ENCODE measurements around the gene RAB11FIP3. TPM values are rescaled to one million over a fixed set of nuclear protein-coding genes. Genes with fewer than 3 reads are reported as not detected.
"Not testable (repeated sequence)": the region's sequence is repeated elsewhere in the genome, so short reads cannot be mapped to it uniquely, and the experiment has no call there.

RAB11FIP3 gene
- total RNA-seq, 1 donor from 2014 or later, result 11.8 TPM

DNA sequence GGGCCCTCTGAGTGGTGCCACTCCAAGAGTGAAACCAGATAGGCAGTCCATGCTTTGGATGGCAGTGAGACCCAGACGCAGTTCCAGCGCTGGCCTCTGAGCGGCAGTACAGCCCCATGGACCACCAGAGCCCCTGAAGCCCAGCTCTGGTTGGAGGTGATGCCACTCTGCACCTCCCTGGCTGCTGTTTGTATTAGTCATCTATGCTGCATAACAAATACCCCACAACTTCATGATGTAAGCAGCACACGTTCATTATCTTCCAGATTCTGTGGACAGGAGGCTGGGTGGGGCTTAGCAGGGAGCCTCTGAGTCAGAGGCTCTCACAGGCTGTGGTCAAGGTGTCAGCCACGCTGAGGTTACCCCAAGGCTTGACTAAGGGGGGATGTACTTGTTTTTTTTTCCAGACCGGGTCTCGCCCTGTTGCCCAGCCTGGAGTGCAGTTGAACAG is 33.5 kb upstream of the RAB11FIP3 start:
- DNase-seq (ENCODE audit: low spot score), result no peak

DNA sequence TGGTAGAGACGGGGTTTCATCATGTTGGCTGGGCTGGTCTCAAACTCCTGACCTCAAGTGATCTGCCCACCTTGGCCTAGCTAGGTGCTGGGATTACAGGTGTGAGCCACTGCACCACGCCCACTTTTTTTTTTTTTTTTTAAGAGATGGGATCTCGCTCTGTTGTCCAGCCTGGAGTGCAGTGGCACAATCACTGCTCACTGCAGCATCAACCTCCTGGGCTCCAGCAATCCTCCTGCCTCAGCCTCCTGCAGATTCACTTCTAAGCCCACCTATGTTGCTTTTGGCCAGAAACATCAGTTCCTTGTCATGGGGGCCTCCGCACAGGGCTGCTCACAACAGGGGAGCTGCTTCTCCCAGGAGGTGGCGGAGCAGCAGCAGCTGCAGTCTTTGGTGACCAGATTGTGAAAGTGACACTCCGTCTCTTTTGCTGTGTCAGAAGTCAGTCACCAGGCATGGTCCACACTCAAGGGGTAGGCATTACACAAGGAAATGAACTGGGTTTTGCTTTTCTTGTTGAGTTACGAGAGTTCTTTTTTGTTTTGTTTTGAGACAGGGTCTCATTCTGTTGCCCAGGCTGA is 32.9 kb upstream of the RAB11FIP3 start:
- no peak for DNase-seq (ENCODE audit: low spot score)

DNA sequence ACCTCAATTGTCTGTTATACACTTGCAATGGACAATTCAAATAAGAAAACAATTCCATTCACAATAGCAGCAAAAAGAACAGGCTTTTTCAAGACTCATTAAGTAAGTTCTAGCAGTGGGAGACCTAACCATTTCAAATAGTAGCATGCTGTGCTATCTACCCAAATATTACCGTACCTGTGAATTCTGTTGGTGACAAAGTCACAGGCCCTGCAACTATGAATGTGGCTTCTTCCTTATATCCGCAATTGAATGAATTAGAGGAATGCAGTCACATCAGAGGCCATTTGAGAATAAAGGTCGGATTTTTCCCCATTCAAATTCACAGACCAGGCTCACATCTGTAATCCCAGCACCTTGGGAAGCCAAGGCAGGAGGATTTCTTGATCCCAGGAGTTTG is 29.2 kb upstream of the RAB11FIP3 start:
- no peak for DNase-seq (ENCODE audit: low spot score)

DNA sequence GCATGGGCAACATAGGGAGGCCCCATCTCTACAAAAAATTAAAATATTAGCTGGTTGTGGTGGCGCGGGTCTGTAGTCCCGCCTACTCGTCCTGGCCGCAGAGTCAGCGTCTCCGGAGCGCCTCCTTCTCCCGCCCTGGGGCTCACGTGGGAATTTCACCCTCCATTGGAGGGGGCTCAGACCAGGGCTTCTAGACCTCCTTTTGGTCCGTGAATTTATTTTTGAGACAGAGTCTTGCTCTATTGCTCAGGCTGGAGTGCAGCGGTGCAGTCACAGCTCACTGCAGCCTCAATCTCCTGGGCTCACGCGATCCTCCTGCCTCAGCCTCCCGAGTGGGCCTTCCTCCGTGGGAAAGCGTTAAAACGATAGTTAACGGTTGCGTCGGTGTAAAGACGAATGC is 28.8 kb upstream of the RAB11FIP3 start:
- DNase-seq (ENCODE audit: low spot score), result peak; percentile 78

DNA sequence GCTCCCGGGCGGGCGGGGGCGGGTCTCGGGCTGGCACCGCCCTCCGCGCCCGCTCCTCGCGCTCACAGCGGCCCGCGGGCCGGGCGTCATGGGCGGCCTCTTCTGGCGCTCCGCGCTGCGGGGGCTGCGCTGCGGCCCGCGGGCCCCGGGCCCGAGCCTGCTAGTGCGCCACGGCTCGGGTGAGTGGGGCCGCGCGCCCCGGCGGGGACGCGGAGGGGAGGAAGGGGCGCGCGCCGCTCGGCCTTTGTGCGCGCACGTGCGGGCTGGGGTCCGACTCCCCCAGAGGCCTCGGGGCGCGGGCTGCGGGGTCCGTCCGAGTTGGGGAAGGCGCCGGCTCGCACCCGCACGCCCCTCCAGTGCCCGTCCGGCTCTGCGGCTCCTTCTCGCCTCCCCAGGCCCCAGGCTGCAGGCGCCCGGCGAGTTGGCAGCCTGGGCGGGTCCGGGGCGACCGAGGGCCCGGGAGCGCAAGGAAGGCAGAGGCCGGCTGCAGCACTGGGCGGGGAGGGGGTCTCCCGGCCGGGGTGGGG is 28.3 kb upstream of the RAB11FIP3 start, which contains the start of gene NME4:
Gene NME4, plus strand, starts transcription at position 65 of the 527 bp plus-strand sequence. Its CDS starts 24 bp downstream, at position 89.
- peak; percentile 35 for DNase-seq (ENCODE audit: low spot score)

DNA sequence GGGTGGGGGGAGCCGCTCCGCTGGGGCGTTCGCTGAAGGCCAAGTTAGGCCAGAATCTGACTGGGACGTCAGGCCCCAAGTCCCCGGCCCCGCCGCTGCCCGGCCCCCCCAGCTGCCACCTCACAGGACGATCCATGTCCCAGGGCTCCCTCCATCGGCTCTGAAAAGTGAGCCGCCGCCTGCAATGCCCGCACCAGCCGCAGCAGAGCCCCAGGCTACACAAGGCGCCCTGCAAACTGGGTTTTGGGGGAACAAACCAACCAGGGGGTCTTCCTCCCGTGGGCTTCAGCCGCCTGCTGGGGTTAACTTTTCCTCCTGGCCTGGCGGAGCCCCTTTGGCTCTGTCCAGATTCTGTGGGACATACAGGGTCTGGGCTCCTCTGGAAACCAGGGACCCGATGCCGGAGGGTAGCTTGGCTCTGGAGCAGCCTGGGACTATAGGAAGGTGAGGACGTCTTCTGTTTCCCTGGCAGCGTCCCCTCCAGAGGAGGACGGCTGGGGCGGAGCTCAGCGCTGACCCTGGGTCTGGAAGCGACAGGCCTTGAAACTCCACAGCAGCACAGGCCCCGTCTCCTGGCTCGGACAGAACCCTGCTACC is 27.6 kb upstream of the RAB11FIP3 start:
- DNase-seq (ENCODE audit: low spot score), result peak; percentile 79

DNA sequence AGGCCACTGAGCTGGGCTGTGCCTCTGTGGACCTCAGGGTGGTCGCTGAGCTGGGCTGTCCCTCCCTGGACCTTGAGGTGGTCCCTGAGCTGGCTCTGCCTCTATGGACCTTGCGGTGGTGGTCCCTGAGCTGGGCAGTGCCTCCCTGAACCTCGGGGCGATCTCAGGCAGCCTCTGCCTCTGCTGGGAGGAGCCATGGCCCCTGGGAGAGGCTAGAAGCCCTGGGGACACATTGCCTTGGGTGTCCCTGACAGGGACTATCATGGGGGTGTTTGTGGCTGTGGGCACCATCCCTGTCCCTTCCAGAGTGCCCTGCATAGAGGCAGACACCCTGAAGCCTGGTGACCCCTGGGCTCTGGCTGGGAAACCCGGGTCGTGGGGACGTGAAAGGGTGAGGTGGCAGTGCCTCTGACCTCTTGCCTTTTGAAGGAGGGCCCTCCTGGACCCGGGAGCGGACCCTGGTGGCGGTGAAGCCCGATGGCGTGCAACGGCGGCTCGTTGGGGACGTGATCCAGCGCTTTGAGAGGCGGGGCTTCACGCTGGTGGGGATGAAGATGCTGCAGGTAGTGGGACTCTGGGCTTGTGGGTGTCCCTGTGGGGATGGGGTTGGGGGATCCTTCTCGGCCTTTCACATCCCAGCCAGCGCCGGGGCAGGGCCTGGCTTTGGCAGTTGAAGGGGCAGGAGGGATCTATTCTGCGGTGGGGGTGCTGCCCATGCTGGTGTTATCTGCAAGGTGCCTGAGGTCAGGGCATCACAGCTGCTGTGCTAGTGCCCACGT is 26.7 kb upstream of the RAB11FIP3 start:
- no peak for DNase-seq (ENCODE audit: low spot score)

DNA sequence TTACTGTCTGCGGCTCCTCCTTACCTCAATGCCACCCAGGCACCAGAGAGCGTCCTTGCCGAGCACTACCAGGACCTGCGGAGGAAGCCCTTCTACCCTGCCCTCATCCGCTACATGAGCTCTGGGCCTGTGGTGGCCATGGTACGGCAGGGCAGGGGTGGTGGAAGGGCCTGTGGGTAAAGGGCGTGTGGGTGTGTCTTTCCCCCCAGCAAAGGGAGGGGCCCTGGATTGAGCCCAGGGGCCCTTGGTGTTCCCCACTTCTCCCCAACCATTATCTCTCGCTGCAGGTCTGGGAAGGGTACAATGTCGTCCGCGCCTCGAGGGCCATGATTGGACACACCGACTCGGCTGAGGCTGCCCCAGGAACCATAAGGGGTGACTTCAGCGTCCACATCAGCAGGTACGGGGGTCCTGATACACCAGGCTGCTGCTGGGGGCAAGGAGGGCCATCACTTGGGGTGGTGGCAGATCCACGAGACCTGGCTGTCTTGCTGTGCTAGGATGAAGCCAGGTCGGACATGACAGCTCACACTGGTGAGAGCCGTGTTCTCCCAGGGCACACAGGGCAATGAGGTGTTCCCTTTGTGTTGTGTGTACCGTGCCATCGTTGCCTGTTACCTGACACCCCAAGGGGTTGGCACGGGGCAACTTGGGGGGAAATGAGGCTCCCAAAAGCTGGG is 26.0 kb upstream of the RAB11FIP3 start:
- DNase-seq (ENCODE audit: low spot score), result no peak

DNA sequence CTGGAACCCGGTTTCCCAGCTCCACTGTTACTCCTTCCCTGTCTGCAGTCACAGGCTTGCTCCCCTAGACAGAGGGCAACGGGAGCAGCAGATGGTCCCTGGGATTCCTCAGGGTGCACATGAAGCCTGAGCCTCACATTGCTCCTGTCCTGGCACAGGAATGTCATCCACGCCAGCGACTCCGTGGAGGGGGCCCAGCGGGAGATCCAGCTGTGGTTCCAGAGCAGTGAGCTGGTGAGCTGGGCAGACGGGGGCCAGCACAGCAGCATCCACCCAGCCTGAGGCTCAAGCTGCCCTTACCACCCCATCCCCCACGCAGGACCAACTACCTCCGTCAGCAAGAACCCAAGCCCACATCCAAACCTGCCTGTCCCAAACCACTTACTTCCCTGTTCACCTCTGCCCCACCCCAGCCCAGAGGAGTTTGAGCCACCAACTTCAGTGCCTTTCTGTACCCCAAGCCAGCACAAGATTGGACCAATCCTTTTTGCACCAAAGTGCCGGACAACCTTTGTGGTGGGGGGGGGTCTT is 25.3 kb upstream of the RAB11FIP3 start:
- no peak for DNase-seq (ENCODE audit: low spot score)

DNA sequence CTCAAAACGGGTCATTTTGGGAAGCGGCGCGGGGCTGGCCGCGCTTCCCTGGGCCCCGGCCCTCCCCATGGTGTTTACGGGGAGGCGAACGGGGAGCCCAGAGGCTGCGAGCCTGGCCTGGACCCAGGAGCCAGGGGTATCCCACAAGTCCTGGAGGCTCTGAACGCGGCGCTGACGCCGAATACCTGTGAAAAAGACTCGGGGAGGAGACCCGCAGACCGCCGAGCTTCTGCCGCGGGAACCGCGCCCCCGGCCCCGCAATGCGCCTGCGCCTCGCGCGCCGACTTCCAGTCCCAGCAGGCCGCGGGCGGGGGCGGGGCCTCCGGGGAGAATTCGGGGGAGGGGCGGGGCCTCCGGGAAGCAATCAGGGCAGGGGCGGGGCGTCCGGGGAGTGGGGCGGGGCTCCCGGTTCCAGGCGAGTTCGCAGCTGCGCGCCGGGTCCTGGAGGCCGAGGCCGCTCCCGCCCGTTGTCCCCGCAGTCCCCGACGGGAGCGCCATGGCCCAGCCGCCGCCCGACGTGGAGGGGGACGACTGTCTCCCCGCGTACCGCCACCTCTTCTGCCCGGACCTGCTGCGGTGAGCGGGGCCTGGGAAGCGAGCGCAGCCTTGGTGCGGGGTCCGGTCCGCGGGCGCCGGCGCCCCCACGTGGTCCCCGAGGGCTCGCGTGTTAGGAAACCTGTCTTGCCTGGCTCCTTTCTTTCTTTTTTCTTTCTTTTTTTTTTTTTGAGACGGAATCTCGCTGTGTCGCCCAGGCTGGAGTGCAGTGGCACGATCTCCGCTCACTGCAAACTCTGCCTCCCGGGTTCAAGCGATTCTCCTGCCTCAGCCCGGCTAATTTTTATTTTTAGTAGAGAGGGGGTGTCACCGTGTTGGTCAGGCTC is 23.7 kb upstream of the RAB11FIP3 start, which contains the start of gene DECR2:
Gene DECR2, plus strand, starts transcription at position 418 of the 881 bp plus-strand sequence. Its CDS starts 79 bp downstream, at position 497.
- peak; percentile 95 for DNase-seq (ENCODE audit: low spot score)

DNA sequence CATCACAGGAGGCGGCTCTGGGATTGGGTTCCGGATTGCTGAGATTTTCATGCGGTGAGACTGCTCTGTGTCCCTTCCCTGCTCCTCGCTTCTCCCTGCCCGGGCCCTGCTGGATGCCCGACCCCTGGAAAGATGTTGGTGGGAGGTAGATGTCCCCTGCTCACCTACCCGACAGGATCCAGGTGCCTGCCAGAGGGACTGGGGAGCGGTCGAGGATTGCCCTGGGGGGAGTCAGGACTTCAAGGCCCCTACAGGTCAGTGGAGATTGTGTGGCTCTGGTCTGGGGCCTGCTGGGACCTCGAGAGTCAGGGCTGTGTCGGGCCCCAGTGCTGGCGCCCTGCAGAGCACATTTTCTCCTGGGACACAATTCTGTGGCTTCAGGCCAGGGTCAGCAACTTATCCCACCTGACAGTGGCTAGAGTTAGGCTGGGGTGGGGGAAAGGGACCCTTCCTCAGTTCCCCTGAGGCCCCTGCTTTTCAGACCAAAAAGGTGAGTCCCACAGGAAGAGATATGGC is 20.4 kb upstream of the RAB11FIP3 start:
- no peak for DNase-seq (ENCODE audit: low spot score)

DNA sequence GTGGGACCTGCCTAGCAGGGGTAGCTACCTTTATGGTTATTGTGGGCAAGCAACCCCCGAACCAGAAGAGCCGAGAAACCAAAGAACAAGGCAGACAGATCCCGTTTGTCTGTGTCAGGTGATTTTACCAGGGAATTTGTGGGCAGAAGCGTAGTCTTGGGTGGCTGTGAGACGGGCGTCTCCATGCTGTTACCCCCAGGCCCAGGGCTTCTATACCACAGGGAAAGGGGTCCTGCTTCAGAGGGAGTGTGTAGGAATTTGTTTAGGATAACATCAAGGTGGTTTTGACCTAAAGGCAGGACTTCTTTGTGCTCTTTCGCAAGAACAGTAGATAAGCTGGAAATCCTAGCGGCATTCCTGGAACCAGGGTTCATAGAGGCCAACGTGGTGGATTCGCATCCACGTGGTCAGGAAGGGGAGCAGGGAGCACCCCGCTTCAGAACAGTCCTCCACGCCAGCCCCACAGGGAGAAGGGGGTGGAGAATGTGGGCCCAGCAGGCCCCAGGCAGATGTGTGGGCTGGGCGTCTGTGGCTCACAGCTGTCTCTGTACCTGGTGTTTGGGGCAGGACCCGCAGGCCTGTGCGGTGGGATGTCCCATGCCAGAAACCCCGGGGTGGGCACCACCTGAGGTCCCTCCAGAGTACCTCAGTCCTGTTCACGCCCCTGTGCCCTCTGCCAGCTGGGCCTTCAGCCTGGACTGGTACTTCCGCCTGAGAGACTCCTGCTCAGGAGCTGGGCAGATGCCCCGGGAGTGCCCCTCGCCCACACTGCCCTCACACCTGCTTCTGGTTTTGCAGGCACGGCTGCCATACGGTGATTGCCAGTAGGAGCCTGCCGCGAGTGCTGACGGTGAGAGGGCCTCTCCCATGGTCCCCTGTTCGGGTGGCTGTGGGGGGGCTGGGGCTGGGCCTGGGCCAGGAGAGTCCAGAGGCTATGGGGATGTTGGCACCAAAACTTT is 19.6 kb upstream of the RAB11FIP3 start:
- DNase-seq (ENCODE audit: low spot score), result no peak

DNA sequence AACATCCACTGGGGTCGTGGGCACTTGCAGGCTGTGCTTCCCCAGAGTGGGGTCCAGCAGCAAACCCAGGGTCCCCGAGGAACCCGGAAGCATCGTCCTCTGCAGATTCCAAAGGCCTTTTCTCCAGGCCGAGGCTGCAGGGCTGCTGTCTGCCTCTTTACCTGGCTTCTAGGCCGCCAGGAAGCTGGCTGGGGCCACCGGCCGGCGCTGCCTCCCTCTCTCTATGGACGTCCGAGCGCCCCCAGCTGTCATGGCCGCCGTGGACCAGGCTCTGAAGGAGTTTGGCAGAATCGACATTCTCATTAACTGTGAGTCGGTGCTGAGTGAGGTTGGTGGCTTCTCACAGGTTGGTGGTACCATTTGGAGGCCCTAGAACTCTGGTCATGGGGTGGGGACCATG is 18.2 kb upstream of the RAB11FIP3 start:
- no peak for DNase-seq (ENCODE audit: low spot score)

DNA sequence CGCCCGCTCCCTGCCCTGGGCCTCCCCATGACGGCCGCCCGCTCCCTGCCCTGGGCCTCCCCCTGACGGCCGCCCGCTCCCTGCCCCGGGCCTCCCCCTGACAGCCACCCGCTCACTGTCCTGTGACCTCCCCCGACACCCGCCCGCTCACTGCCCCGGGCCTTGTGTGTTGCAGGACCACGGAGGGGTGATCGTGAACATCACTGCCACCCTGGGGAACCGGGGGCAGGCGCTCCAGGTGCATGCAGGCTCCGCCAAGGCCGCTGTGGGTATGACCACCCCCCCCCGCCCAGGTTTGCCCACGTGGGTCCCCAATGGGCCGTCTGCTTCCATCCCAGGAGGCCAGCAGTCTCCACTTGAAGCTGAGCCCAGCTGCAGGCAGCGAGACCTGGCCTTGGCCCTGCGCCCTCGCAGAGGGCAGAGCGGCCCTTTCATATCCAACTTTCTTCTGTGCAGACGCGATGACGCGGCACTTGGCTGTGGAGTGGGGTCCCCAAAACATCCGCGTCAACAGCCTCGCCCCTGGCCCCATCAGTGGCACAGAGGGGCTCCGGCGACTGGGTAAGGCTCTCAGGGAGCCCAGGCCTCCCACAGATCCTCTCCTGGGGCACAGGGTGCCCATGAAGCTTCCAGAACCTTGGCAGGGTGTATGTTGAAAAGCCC is 14.8 kb upstream of the RAB11FIP3 start:
- DNase-seq (ENCODE audit: low spot score), result no peak

DNA sequence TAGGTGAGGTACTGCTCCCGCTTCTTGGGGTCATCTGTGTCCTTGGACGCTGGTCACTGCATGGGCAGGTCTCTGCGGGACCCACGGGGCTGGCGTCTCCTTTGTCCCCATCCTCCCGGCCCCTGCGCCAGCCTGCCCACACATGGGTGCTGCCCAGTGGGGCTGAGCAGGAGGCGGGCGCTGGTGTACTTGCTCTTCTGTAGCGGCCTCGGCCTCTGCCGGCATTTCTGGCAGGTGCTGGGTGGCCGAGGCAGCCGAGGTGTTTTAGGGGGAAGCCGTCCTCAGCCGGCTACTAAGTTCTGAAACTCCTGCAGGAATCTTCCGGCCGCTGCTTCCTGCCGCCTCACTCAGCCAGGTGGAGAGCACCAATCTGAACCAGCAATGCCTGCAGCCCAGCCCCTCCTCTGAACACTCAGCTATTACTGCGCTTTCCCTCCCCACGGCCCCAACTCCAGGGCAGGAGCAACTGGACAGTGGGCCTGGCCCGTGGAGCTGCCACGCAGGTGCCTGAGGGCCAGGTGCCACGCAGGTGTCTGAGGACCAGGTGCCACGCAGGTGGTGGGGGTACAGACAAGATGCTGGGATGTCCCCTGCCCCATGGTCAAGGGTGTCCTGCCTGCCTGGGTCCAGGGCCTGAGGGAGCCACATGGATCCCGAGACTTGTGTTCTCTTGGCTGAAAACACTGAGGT is 13.7 kb upstream of the RAB11FIP3 start:
- DNase-seq (ENCODE audit: low spot score), result no peak

DNA sequence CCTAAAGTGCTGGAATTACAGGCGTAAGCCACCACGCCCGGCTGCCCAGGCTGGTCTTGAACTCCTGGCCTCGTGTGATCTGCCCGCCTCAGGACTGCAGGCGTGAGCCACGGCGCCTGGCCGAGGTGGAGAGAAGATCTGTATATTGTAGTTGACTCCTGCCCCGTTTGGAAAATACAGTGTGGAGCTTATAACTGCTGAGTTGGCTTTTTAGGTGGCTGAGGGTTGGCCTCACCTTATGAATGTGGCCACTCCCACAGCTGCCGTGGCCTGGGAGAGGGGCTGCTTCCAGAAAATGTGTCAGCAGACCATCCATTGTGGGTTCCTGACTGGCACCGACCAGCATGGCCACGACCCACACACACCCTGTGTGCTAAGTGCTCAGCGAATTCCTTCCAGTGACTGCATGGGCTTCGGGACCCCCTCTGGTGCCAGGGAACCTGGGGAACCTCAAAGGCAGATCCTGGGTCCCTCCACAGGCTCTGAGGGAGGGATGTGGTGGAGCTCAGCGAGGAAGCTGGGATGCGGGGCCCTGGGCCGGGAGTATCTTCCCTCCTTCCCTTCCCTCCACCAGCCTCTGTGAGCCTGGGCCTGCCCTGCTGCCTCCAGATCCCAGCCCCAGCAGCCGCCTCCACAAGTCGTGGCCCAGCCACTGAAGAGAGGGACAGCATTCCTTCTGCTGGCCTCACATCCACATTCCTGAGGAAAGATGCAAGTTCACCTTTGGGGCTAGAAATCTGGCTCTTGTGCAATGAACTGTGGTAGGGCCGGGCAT is 10.9 kb upstream of the RAB11FIP3 start:
- no peak for DNase-seq (ENCODE audit: low spot score)

DNA sequence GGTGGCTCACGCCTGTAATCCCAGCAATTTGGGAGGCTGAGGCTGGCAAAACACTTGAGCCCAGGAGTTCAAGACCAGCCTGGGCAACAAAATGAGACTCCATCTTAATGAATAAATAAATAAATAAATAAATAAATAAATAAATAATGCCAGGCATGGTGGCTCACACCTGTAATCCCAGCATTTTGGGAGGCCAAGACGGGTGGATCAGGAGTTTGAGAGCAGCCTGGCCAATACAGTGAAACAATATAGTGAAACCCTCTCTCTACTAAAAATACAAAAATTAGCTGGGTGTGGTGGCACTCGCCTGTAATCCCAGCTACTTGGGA is 10.3 kb upstream of the RAB11FIP3 start:
- DNase-seq (ENCODE audit: low spot score), result not testable (repeated sequence)
